ENCODE measurements around the gene HIF1AN. TPM values are rescaled to one million over a fixed set of nuclear protein-coding genes. Genes with fewer than 3 reads are reported as not detected.

The HIF1AN gene
- total RNA-seq, 1 donor from 2014 or later = 11.4 TPM

Other genes with a start within 250 kb of the HIF1AN start
- gene BLOC1S2, start 249.3 kb upstream of the HIF1AN start, total RNA-seq = 52.2 TPM
- not detected for gene PKD2L1, start 205.7 kb upstream of the HIF1AN start, total RNA-seq
- gene SCD, start 188.7 kb upstream of the HIF1AN start, total RNA-seq = 135 TPM
- not detected for gene WNT8B, start 72.9 kb upstream of the HIF1AN start, total RNA-seq
- gene SEC31B, start 16.1 kb upstream of the HIF1AN start, total RNA-seq = 3.7 TPM
- 132 TPM for gene NDUFB8, start 6.1 kb upstream of the HIF1AN start, total RNA-seq
- gene PAX2, start 209.6 kb downstream of the HIF1AN start, total RNA-seq = not detected

Measured in frontal cortex (tissue), 1 donor.